ENCODE results near the gene MLIP. TPM values are rescaled to one million over a fixed set of nuclear protein-coding genes. Genes with fewer than 3 reads are reported as not detected.

Gene MLIP
- total RNA-seq, 2 experiments from 2014 or later = not detected

- no peaks in the 10 kb centered on the region for H4K20me1 ChIP-seq (ENCODE audit: insufficient read depth, low read length)
- H3K27ac ChIP-seq (ENCODE audit: low read depth, low read length, poor library complexity, severe bottlenecking) = no peak overlapping the region
- BruUV-seq (replicated peaks) = no TSS peak
- H3K4me2 ChIP-seq (ENCODE audit: low read length) = no peak overlapping the region
- no peaks in the 10 kb centered on the region for H3K4me1 ChIP-seq (ENCODE audit: insufficient read depth, low read length, poor library complexity, severe bottlenecking)
- H3K9me2 ChIP-seq (ENCODE audit: insufficient read depth, low read length) = no peaks in the 10 kb centered on the region
- no peaks in the 10 kb centered on the region for H3K9me3 ChIP-seq (ENCODE audit: low read length)
- no peaks in the 10 kb centered on the region for H3K79me2 ChIP-seq (ENCODE audit: insufficient read depth, low read depth, low read length)
- ChIA-PET CTCF (ENCODE audit: unreplicated experiment) (no interaction called here), POLR2A (no interaction called here)
- intact Hi-C loops (cut with micrococcal nuclease; ENCODE audit: unreplicated experiment) = no loop called here
- no peak for DNase-seq (ENCODE audit: low spot score)
- no peak for TF ChIP-seq EZH2phosphoT487 (IDR thresholded peaks at IDR 0.05; ENCODE audit: borderline replicate concordance, low read depth, low read length)
- no peak for TF ChIP-seq CTCF (conservative IDR thresholded peaks at IDR 0.05; ENCODE audit: low read length)
- no peaks in the 10 kb centered on the region for H3K36me3 ChIP-seq (ENCODE audit: insufficient read depth, low read length)
- no peak overlapping the region for H2AFZ ChIP-seq (ENCODE audit: low read length)
- H3K4me3 ChIP-seq (ENCODE audit: low read depth, low read length, poor library complexity, severe bottlenecking) = no peak overlapping the region
These were observed 12.0 kb upstream of the MLIP start for GRCh38 chr6:54099225-54099624.

- intact Hi-C loops (cut with micrococcal nuclease; ENCODE audit: unreplicated experiment) = loop anchor here (1.0 kb wide), 1 partner anchor 47 kb away; no protein-coding TSS in a partner anchor
- H2AFZ ChIP-seq (ENCODE audit: low read length) = no peak overlapping the region
- DNase-seq (ENCODE audit: low spot score) = no peak
- H3K4me2 ChIP-seq (ENCODE audit: low read length) = no peak overlapping the region
- no peaks in the 10 kb centered on the region for H3K36me3 ChIP-seq (ENCODE audit: insufficient read depth, low read length)
- CTCF ChIA-PET (ENCODE audit: unreplicated experiment) = no interaction called here
- no peaks in the 10 kb centered on the region for H3K9me2 ChIP-seq (ENCODE audit: insufficient read depth, low read length)
- H3K4me1 ChIP-seq (ENCODE audit: insufficient read depth, low read length, poor library complexity, severe bottlenecking) = no peaks in the 10 kb centered on the region
- BruUV-seq (replicated peaks) = no TSS peak
- H3K9me3 ChIP-seq (ENCODE audit: low read length) = no peaks in the 10 kb centered on the region
- H4K20me1 ChIP-seq (ENCODE audit: insufficient read depth, low read length) = no peaks in the 10 kb centered on the region
- no peak overlapping the region for H3K4me3 ChIP-seq (ENCODE audit: low read depth, low read length, poor library complexity, severe bottlenecking)
- H3K79me2 ChIP-seq (ENCODE audit: insufficient read depth, low read depth, low read length) = no peaks in the 10 kb centered on the region
- no peak overlapping the region for H3K27ac ChIP-seq (ENCODE audit: low read depth, low read length, poor library complexity, severe bottlenecking)
- no peak for TF ChIP-seq EZH2phosphoT487 (IDR thresholded peaks at IDR 0.05; ENCODE audit: borderline replicate concordance, low read depth, low read length)
- TF ChIP-seq CTCF (conservative IDR thresholded peaks at IDR 0.05; ENCODE audit: low read length) = no peak
- POLR2A ChIA-PET = no interaction called here
These were observed 10.7 kb upstream of the MLIP start for GRCh38 chr6:54100411-54101006.

GRCh38 chr6:54102238-54102637 is 9.0 kb upstream of the MLIP start:
- BruUV-seq (replicated peaks) = no TSS peak
- no peak for TF ChIP-seq CTCF (conservative IDR thresholded peaks at IDR 0.05; ENCODE audit: low read length)
- no peak for TF ChIP-seq EZH2phosphoT487 (IDR thresholded peaks at IDR 0.05; ENCODE audit: borderline replicate concordance, low read depth, low read length)
- no peaks in the 10 kb centered on the region for H3K36me3 ChIP-seq (ENCODE audit: insufficient read depth, low read length)
- POLR2A ChIA-PET = no interaction called here
- H3K4me2 ChIP-seq (ENCODE audit: low read length) = no peak overlapping the region
- H4K20me1 ChIP-seq (ENCODE audit: insufficient read depth, low read length) = no peaks in the 10 kb centered on the region
- no peak overlapping the region for H3K4me3 ChIP-seq (ENCODE audit: low read depth, low read length, poor library complexity, severe bottlenecking)
- H2AFZ ChIP-seq (ENCODE audit: low read length) = no peak overlapping the region
- DNase-seq (ENCODE audit: low spot score) = no peak
- H3K9me2 ChIP-seq (ENCODE audit: insufficient read depth, low read length) = no peaks in the 10 kb centered on the region
- H3K4me1 ChIP-seq (ENCODE audit: insufficient read depth, low read length, poor library complexity, severe bottlenecking) = no peaks in the 10 kb centered on the region
- no peaks in the 10 kb centered on the region for H3K79me2 ChIP-seq (ENCODE audit: insufficient read depth, low read depth, low read length)
- CTCF ChIA-PET (ENCODE audit: unreplicated experiment) = no interaction called here
- H3K9me3 ChIP-seq (ENCODE audit: low read length) = no peaks in the 10 kb centered on the region
- no peak overlapping the region for H3K27ac ChIP-seq (ENCODE audit: low read depth, low read length, poor library complexity, severe bottlenecking)
- intact Hi-C loops (cut with micrococcal nuclease; ENCODE audit: unreplicated experiment) = no loop called here
